Activated B cell treated with CpG ODN at 0.5 μM for 24 hours (primary cell): ENCODE measurements around the gene ABHD17B. TPM values are rescaled to one million over a fixed set of nuclear protein-coding genes. Genes with fewer than 3 reads are reported as not detected.

Experiments
- ATAC-seq: fragments of 200-7000 bp; cut with Tn5 transposase; one replicate; pipeline ENCODE4 v1.10.0; 2021; ENCODE audit warnings: low read depth, mild to moderate bottlenecking, moderate library complexity
- CTCF ChIA-PET: fragments of 350-600 bp; sonication (Branson Sonifier 250); formaldehyde crosslinking; loops from one replicate; lab custom pipeline; 2021; ENCODE audit warnings: antibody characterized with exemption; lab: Charles Lee
- POLR2A ChIA-PET: fragments of 350-600 bp; sonication (Branson Sonifier 250); formaldehyde crosslinking; loops from one replicate; lab custom pipeline; 2021; ENCODE audit warnings: antibody characterized with exemption; lab: Charles Lee
- DNase-seq: peaks from one replicate; pipeline ENCODE4 v3.0.0; 2022
- H3K27ac Mint-ChIP-seq: one replicate; pipeline ENCODE4 v1.8.0; 2020; ENCODE audit warnings: mixed read lengths
- H3K27me3 Mint-ChIP-seq: one replicate; pipeline ENCODE4 v1.8.0; 2021; ENCODE audit warnings: mixed read lengths
- H3K36me3 Mint-ChIP-seq: one replicate; pipeline ENCODE4 v1.8.0; 2021; ENCODE audit warnings: low read depth, mixed read lengths
- H3K4me1 Mint-ChIP-seq: one replicate; pipeline ENCODE4 v1.8.0; 2021; ENCODE audit warnings: mixed read lengths
- H3K4me3 Mint-ChIP-seq: one replicate; pipeline ENCODE4 v1.8.0; 2020; ENCODE audit warnings: mild to moderate bottlenecking, mixed read lengths
- H3K9me3 Mint-ChIP-seq: one replicate; pipeline ENCODE4 v1.8.0; 2020; ENCODE audit warnings: mixed read lengths
- CTCF ChIP-seq: fragments of 200-600 bp; IDR thresholded peaks from one replicate; pipeline ENCODE4 v1.8.0; 2022; ENCODE audit warnings: antibody characterized with exemption, mild to moderate bottlenecking
- intact Hi-C: fragments of 100-400 bp; cut with micrococcal nuclease; formaldehyde crosslinking; loops from one replicate; pipeline ENCODE4 v1.15.1; 2024
- total RNA-seq: library from RNA; stranded (reverse); gene quantifications from 2 replicates; pipeline ENCODE4 v1.2.3, GENCODE V29; 2022

The ABHD17B gene
- total RNA-seq, 1 donor from 2014 or later, result 18.6 TPM

- ATAC-seq (no peak), DNase-seq (no peak)
- POLR2A ChIA-PET, result no interaction called here
- intact Hi-C loops, result no loop called here
- Mint-ChIP-seq H3K36me3 (no peaks in the 10 kb centered on the region), H3K4me1 (no peaks in the 10 kb centered on the region), H3K4me3 (no peak overlapping the region), H3K27me3 (no peaks in the 10 kb centered on the region), H3K9me3 (peaks cover 3% of the 10 kb centered on the region), H3K27ac (no peak overlapping the region)
- CTCF ChIA-PET, result no interaction called here
- no peak for TF ChIP-seq CTCF
Measured at GRCh38 chr9:71844808-71845207, 66.2 kb downstream of the ABHD17B start.

GRCh38 chr9:71839668-71840067 lies 71.3 kb downstream of the ABHD17B start:
- DNase-seq (no peak), ATAC-seq (no peak)
- Mint-ChIP-seq H3K36me3 (no peaks in the 10 kb centered on the region), H3K27ac (no peak overlapping the region), H3K4me3 (no peak overlapping the region), H3K27me3 (no peaks in the 10 kb centered on the region), H3K4me1 (no peaks in the 10 kb centered on the region), H3K9me3 (peaks cover 11% of the 10 kb centered on the region)
- POLR2A ChIA-PET, result no interaction called here
- no peak for TF ChIP-seq CTCF
- intact Hi-C loops, result no loop called here
- CTCF ChIA-PET, result no interaction called here

GRCh38 chr9:71835596-71835995 lies 75.4 kb downstream of the ABHD17B start:
- H3K4me3 Mint-ChIP-seq, result no peak overlapping the region
- ATAC-seq (no peak), DNase-seq (no peak)
- H3K27me3 Mint-ChIP-seq, result no peaks in the 10 kb centered on the region
- no peaks in the 10 kb centered on the region for H3K36me3 Mint-ChIP-seq
- no peak overlapping the region for H3K27ac Mint-ChIP-seq
- intact Hi-C loops, result no loop called here
- peaks cover 3% of the 10 kb centered on the region for H3K4me1 Mint-ChIP-seq
- TF ChIP-seq CTCF, result peak; percentile 42
- CTCF ChIA-PET, result no interaction called here
- peaks cover 17% of the 10 kb centered on the region for H3K9me3 Mint-ChIP-seq
- POLR2A ChIA-PET, result no interaction called here

- ATAC-seq, result no peak
- TF ChIP-seq CTCF, result no peak
- peaks cover 17% of the 10 kb centered on the region for H3K9me3 Mint-ChIP-seq
- CTCF ChIA-PET, result interaction anchor here (1.4 kb wide), 1 partner anchor 12 kb away, joined by 5 read pairs; no protein-coding TSS in a partner anchor
- POLR2A ChIA-PET, result interaction anchor here (0.9 kb wide), 1 partner anchor 79 kb away, joined by 3 read pairs; no protein-coding TSS in a partner anchor
- H3K4me1 Mint-ChIP-seq, result peaks cover 3% of the 10 kb centered on the region
- intact Hi-C loops, result no loop called here
- H3K27me3 Mint-ChIP-seq, result no peaks in the 10 kb centered on the region
- DNase-seq, result no peak
- no peak overlapping the region for H3K27ac Mint-ChIP-seq
- H3K4me3 Mint-ChIP-seq, result no peak overlapping the region
- no peaks in the 10 kb centered on the region for H3K36me3 Mint-ChIP-seq
Measured at GRCh38 chr9:71830929-71831328, 80.1 kb downstream of the ABHD17B start.

- Mint-ChIP-seq H3K4me3 (no peak overlapping the region), H3K27me3 (no peaks in the 10 kb centered on the region), H3K27ac (no peak overlapping the region), H3K4me1 (peaks cover 3% of the 10 kb centered on the region), H3K9me3 (peaks cover 12% of the 10 kb centered on the region), H3K36me3 (no peaks in the 10 kb centered on the region)
- DNase-seq, result no peak
- ATAC-seq, result no peak
- CTCF ChIA-PET, result interaction anchor here (1.4 kb wide), 1 partner anchor 11 kb away, joined by 5 read pairs; no protein-coding TSS in a partner anchor
- POLR2A ChIA-PET, result interaction anchor here (0.9 kb wide), 1 partner anchor 80 kb away, joined by 3 read pairs; no protein-coding TSS in a partner anchor
- no peak for TF ChIP-seq CTCF
- intact Hi-C loops, result no loop called here
Measured at GRCh38 chr9:71830153-71830552, 80.8 kb downstream of the ABHD17B start.
